WTC11 (cell line): ENCODE measurements around the gene KIF5A. TPM values are rescaled to one million over a fixed set of nuclear protein-coding genes. Genes with fewer than 3 reads are reported as not detected.

ENCODE experiments used
- ATAC-seq: fragments of 200-7000 bp; cut with Tn5 transposase; 2 replicates; pipeline ENCODE4 v1.10.0; 2021; ENCODE audit warnings: mild to moderate bottlenecking, moderate library complexity
- CTCF ChIA-PET: fragments of 300-600 bp; sonication (Branson Sonifier 250); formaldehyde crosslinking; loops from one replicate; lab custom pipeline; 2021; ENCODE audit warnings: antibody characterized with exemption; lab: Charles Lee
- POLR2A ChIA-PET: fragments of 350-600 bp; sonication (Branson Sonifier 250); formaldehyde crosslinking; loops from one replicate; lab custom pipeline; 2021; ENCODE audit warnings: antibody characterized with exemption; lab: Charles Lee
- DNase-seq: peaks from one replicate; pipeline ENCODE4 v3.0.0; 2021; ENCODE audit warnings: low spot score
- H3K27ac Mint-ChIP-seq: 2 replicates; pipeline ENCODE4 v1.8.0; 2021; ENCODE audit warnings: mixed read lengths
- H3K27me3 Mint-ChIP-seq: 2 replicates; pipeline ENCODE4 v1.8.0; 2021; ENCODE audit warnings: low read depth, mild to moderate bottlenecking, moderate library complexity, mixed read lengths
- H3K36me3 Mint-ChIP-seq: 2 replicates; pipeline ENCODE4 v1.8.0; 2021; ENCODE audit warnings: mixed read lengths
- H3K4me1 Mint-ChIP-seq: 2 replicates; pipeline ENCODE4 v1.8.0; 2022; ENCODE audit warnings: mixed read lengths
- H3K4me3 Mint-ChIP-seq: 2 replicates; pipeline ENCODE4 v1.8.0; 2021; ENCODE audit warnings: mild to moderate bottlenecking, moderate library complexity, mixed read lengths
- H3K9me3 Mint-ChIP-seq: 2 replicates; pipeline ENCODE4 v1.8.0; 2021; ENCODE audit warnings: mixed read lengths
- CREB1 ChIP-seq: sonication (generic); formaldehyde crosslinking; IDR thresholded peaks from 2 replicates; pipeline ENCODE4 v1.8.0; 2023; ENCODE audit warnings: mild to moderate bottlenecking, missing genetic modification reagents
- ESRRA ChIP-seq: sonication (generic); formaldehyde crosslinking; IDR thresholded peaks from 2 replicates; pipeline ENCODE4 v1.8.1; 2022; ENCODE audit warnings: mild to moderate bottlenecking, missing genetic modification reagents, borderline replicate concordance
- GABPB1 ChIP-seq: sonication (generic); formaldehyde crosslinking; IDR thresholded peaks from 2 replicates; pipeline ENCODE4 v1.8.1; 2023; ENCODE audit warnings: mild to moderate bottlenecking, missing genetic modification reagents
- NR1H2 ChIP-seq: sonication (generic); formaldehyde crosslinking; IDR thresholded peaks from 2 replicates; pipeline ENCODE4 v1.9.0; 2021; ENCODE audit warnings: mild to moderate bottlenecking, moderate library complexity, missing genetic modification reagents
- TCF7 ChIP-seq: sonication (generic); formaldehyde crosslinking; IDR thresholded peaks from 2 replicates; pipeline ENCODE4 v1.8.0; 2022; ENCODE audit warnings: mild to moderate bottlenecking, low read depth, missing genetic modification reagents, moderate library complexity
- TP53 ChIP-seq: sonication (generic); formaldehyde crosslinking; IDR thresholded peaks from 2 replicates; pipeline ENCODE4 v1.8.1; 2023; ENCODE audit warnings: mild to moderate bottlenecking, missing genetic modification reagents
- ZNF671 ChIP-seq: fragments of 250-450 bp; sonication (Bioruptor Pico); IDR thresholded peaks from 2 replicates; pipeline ENCODE4 v1.8.0; 2021; ENCODE audit warnings: mild to moderate bottlenecking
- total RNA-seq: library from RNA; stranded (reverse); gene quantifications from 3 replicates; pipeline ENCODE4 v1.2.3, GENCODE V29; 2021
- TF ChIP-seq, protein P1 (sequence below): sonication (generic); formaldehyde crosslinking; IDR thresholded peaks from 2 replicates; pipeline ENCODE4 v1.8.1; 2022; ENCODE audit warnings: low read depth, missing genetic modification reagents, borderline replicate concordance
- TF ChIP-seq, protein P2 (sequence below): sonication (generic); formaldehyde crosslinking; IDR thresholded peaks from 2 replicates; pipeline ENCODE4 v1.8.1; 2023; ENCODE audit warnings: mild to moderate bottlenecking, missing genetic modification reagents
- TF ChIP-seq, protein P3 (sequence below): sonication (generic); formaldehyde crosslinking; IDR thresholded peaks from 2 replicates; pipeline ENCODE4 v1.8.0; 2023; ENCODE audit warnings: missing genetic modification reagents, mild to moderate bottlenecking, borderline replicate concordance
- TF ChIP-seq, protein P4 (sequence below): sonication (generic); formaldehyde crosslinking; IDR thresholded peaks from 2 replicates; pipeline ENCODE4 v1.8.0; 2022; ENCODE audit warnings: missing genetic modification reagents

Gene KIF5A
- total RNA-seq, 1 experiment from 2014 or later: 16.1 TPM

DNA sequence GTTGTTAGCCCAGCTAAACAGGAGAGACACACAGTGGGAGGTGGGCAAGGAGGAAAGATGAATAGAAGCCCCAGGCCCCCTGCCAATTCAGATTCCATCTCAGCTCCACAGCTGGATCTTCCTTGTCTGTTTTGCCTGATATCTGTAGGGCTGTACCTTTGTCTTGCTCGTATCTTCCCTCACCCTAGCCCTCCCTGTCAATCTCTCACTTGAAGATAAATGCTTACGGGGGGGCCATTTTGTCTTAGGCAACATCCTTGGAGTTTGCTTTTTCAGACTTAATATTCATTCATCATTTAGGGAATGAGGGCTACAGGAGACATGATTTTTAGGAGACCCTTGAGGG is 2.4 kb downstream of the KIF5A start:
- ChIA-PET POLR2A (no interaction called here), CTCF (interaction anchor here (1.1 to 1.6 kb wide), 3 partner anchors 31 to 205 kb away, joined by 3 to 5 read pairs (median 4); no protein-coding TSS in a partner anchor)
- peaks cover 22% of the 10 kb centered on the region for H3K27me3 Mint-ChIP-seq
- no peak for ATAC-seq
- TF ChIP-seq TP53 (no peak), ESRRA (CRISPR knock-in tag) (no peak), CREB1 (no peak), NR1H2 (CRISPR knock-in tag) (no peak), ZNF671 (CRISPR knock-in tag) (no peak), TCF7 (no peak)
- TF ChIP-seq, all 79 proteins: peak for 0
- Mint-ChIP-seq H3K36me3 (no peaks in the 10 kb centered on the region), H3K4me1 (peaks cover 36% of the 10 kb centered on the region), H3K27ac (no peak overlapping the region), H3K4me3 (no peak overlapping the region), H3K9me3 (no peaks in the 10 kb centered on the region)
- no peak for DNase-seq

DNA sequence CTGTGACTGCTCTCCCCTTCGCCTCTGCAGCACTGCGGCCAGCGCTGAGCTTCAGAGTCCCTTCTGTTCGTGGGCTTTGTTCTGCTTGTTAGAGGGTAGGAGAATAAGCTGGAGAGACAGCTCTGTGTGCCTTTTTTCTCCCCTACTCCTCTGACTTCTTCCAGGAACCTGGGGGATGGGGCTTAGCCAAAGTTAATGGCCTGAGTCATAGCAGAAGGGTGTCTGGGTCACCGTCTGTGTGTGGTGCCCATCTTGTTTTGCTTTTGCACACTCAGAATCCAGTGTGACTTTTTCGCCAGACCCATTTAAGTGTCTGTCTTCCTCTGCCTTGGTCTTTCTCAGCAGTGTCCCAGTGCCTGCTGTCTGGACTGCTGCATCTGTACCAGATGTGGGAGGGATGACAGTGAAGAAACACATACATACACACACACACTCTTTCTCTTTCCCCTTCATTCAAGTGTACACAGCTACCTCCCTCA is 3.0 kb downstream of the KIF5A start:
- DNase-seq (no peak), ATAC-seq (no peak)
- Mint-ChIP-seq H3K27ac (no peak overlapping the region), H3K27me3 (peaks cover 16% of the 10 kb centered on the region), H3K4me3 (no peak overlapping the region), H3K9me3 (no peaks in the 10 kb centered on the region), H3K36me3 (no peaks in the 10 kb centered on the region), H3K4me1 (peaks cover 33% of the 10 kb centered on the region)
- ChIA-PET POLR2A (no interaction called here), CTCF (interaction anchor here (1.1 to 1.3 kb wide), 2 partner anchors 31 to 204 kb away, joined by 3 read pairs; no protein-coding TSS in a partner anchor)
- TF ChIP-seq GABPB1 (CRISPR knock-in tag): no peak
- TF ChIP-seq, protein P1, sequence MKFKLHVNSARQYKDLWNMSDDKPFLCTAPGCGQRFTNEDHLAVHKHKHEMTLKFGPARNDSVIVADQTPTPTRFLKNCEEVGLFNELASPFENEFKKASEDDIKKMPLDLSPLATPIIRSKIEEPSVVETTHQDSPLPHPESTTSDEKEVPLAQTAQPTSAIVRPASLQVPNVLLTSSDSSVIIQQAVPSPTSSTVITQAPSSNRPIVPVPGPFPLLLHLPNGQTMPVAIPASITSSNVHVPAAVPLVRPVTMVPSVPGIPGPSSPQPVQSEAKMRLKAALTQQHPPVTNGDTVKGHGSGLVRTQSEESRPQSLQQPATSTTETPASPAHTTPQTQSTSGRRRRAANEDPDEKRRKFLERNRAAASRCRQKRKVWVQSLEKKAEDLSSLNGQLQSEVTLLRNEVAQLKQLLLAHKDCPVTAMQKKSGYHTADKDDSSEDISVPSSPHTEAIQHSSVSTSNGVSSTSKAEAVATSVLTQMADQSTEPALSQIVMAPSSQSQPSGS (CRISPR knock-in tag): no peak
- TF ChIP-seq, protein P2, sequence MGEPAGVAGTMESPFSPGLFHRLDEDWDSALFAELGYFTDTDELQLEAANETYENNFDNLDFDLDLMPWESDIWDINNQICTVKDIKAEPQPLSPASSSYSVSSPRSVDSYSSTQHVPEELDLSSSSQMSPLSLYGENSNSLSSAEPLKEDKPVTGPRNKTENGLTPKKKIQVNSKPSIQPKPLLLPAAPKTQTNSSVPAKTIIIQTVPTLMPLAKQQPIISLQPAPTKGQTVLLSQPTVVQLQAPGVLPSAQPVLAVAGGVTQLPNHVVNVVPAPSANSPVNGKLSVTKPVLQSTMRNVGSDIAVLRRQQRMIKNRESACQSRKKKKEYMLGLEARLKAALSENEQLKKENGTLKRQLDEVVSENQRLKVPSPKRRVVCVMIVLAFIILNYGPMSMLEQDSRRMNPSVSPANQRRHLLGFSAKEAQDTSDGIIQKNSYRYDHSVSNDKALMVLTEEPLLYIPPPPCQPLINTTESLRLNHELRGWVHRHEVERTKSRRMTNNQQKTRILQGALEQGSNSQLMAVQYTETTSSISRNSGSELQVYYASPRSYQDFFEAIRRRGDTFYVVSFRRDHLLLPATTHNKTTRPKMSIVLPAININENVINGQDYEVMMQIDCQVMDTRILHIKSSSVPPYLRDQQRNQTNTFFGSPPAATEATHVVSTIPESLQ (CRISPR knock-in tag): no peak
- TF ChIP-seq, protein P3, sequence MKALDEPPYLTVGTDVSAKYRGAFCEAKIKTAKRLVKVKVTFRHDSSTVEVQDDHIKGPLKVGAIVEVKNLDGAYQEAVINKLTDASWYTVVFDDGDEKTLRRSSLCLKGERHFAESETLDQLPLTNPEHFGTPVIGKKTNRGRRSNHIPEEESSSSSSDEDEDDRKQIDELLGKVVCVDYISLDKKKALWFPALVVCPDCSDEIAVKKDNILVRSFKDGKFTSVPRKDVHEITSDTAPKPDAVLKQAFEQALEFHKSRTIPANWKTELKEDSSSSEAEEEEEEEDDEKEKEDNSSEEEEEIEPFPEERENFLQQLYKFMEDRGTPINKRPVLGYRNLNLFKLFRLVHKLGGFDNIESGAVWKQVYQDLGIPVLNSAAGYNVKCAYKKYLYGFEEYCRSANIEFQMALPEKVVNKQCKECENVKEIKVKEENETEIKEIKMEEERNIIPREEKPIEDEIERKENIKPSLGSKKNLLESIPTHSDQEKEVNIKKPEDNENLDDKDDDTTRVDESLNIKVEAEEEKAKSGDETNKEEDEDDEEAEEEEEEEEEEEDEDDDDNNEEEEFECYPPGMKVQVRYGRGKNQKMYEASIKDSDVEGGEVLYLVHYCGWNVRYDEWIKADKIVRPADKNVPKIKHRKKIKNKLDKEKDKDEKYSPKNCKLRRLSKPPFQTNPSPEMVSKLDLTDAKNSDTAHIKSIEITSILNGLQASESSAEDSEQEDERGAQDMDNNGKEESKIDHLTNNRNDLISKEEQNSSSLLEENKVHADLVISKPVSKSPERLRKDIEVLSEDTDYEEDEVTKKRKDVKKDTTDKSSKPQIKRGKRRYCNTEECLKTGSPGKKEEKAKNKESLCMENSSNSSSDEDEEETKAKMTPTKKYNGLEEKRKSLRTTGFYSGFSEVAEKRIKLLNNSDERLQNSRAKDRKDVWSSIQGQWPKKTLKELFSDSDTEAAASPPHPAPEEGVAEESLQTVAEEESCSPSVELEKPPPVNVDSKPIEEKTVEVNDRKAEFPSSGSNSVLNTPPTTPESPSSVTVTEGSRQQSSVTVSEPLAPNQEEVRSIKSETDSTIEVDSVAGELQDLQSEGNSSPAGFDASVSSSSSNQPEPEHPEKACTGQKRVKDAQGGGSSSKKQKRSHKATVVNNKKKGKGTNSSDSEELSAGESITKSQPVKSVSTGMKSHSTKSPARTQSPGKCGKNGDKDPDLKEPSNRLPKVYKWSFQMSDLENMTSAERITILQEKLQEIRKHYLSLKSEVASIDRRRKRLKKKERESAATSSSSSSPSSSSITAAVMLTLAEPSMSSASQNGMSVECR (CRISPR knock-in tag): no peak

DNA sequence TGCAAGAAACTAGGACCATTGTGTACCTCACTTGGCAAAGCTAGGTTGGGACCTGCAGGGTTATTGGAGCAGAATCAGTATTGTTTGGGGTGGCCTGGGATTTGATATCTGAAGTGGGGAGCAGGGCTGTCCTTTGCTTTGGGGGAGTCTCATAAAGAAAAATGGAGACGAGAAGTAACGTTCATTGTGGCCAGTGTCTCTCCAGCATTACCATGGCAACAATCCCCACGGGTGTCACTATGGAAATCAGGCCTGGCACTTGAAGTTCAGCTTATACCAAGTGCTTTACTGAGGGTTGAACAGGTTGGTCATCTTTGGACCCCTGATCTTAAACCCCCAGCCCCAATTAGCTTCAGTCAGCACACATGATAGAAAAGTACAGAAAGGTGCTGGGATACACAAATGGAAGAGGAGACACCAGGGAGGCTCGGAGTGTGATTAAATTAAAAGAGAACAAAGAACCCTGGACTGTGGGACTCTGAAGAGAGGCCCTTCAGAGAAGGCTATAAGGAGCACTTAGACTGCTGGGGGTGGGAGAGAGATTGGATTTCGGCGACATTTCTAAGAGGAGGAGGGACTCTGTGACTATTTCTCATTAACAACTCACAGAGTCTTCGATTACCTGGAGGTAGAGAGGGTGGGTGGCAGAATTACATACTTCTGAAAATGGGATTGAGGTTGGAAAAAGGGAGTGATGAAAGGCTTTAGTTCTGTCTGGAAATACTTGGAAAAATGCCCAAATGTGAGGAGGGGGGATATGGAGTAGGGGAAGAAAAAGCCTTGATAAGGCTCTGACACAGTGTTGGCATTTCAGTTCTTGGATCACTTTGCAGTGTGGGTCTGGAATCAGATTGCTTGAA is 3.7 kb downstream of the KIF5A start:
- no peak overlapping the region for H3K27ac Mint-ChIP-seq
- no peak for ATAC-seq
- TF ChIP-seq, protein P4, sequence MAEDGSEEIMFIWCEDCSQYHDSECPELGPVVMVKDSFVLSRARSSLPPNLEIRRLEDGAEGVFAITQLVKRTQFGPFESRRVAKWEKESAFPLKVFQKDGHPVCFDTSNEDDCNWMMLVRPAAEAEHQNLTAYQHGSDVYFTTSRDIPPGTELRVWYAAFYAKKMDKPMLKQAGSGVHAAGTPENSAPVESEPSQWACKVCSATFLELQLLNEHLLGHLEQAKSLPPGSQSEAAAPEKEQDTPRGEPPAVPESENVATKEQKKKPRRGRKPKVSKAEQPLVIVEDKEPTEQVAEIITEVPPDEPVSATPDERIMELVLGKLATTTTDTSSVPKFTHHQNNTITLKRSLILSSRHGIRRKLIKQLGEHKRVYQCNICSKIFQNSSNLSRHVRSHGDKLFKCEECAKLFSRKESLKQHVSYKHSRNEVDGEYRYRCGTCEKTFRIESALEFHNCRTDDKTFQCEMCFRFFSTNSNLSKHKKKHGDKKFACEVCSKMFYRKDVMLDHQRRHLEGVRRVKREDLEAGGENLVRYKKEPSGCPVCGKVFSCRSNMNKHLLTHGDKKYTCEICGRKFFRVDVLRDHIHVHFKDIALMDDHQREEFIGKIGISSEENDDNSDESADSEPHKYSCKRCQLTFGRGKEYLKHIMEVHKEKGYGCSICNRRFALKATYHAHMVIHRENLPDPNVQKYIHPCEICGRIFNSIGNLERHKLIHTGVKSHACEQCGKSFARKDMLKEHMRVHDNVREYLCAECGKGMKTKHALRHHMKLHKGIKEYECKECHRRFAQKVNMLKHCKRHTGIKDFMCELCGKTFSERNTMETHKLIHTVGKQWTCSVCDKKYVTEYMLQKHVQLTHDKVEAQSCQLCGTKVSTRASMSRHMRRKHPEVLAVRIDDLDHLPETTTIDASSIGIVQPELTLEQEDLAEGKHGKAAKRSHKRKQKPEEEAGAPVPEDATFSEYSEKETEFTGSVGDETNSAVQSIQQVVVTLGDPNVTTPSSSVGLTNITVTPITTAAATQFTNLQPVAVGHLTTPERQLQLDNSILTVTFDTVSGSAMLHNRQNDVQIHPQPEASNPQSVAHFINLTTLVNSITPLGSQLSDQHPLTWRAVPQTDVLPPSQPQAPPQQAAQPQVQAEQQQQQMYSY (CRISPR knock-in tag): no peak
- TF ChIP-seq, protein P3 (CRISPR knock-in tag): no peak

More for the DNA sequence above, 3.7 kb downstream of the KIF5A start:
- CTCF ChIA-PET: interaction anchor here (1.1 to 1.3 kb wide), 2 partner anchors 30 to 203 kb away, joined by 3 read pairs; no protein-coding TSS in a partner anchor
- no peak overlapping the region for H3K4me3 Mint-ChIP-seq
- peaks cover 10% of the 10 kb centered on the region for H3K27me3 Mint-ChIP-seq
- no peaks in the 10 kb centered on the region for H3K36me3 Mint-ChIP-seq
- peaks cover 33% of the 10 kb centered on the region for H3K4me1 Mint-ChIP-seq
- POLR2A ChIA-PET: no interaction called here
- no peaks in the 10 kb centered on the region for H3K9me3 Mint-ChIP-seq
- DNase-seq: no peak
